Kidney capillary endothelial cell (primary cell): ENCODE measurements around the gene FGFR3.

ENCODE experiments used
- DNase-seq: peaks from one replicate; pipeline ENCODE4 v3.0.0-alpha.2; 2018; ENCODE audit warnings: low spot score

Gene FGFR3

DNA sequence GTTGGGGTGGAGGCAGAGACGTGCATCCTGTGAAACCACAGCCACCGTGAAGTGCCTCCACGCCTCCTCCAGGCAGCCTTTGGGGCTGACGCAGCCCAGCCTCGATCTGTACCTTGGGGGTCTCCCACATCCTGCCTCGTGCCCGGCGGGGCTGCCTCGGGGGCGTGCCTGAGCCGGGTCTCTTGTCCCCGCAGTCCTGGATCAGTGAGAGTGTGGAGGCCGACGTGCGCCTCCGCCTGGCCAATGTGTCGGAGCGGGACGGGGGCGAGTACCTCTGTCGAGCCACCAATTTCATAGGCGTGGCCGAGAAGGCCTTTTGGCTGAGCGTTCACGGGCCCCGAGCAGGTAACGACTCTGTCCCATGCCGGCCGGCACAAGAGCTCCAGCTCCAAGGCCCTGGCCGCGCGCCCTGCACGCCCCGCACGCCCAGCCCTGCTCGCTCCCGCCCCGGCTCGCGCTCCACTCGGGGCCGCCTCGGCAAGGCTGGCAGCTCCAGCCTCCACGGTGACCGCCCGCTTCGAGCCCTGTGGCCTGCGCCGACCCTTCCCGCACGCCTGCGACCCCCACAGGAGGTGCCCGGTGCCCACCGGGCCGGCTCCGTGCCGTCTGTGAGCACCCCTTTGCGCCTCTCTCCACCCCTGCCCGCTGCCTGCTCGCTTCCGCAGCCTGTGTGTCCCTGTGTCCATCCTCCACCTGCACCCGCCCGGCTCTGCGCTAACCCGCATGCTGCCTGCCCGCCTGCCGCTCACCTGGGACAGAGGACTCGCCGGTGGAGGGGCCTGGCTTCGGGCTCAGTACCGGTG, 9.8 kb downstream of the FGFR3 start:
- no peak for DNase-seq

DNA sequence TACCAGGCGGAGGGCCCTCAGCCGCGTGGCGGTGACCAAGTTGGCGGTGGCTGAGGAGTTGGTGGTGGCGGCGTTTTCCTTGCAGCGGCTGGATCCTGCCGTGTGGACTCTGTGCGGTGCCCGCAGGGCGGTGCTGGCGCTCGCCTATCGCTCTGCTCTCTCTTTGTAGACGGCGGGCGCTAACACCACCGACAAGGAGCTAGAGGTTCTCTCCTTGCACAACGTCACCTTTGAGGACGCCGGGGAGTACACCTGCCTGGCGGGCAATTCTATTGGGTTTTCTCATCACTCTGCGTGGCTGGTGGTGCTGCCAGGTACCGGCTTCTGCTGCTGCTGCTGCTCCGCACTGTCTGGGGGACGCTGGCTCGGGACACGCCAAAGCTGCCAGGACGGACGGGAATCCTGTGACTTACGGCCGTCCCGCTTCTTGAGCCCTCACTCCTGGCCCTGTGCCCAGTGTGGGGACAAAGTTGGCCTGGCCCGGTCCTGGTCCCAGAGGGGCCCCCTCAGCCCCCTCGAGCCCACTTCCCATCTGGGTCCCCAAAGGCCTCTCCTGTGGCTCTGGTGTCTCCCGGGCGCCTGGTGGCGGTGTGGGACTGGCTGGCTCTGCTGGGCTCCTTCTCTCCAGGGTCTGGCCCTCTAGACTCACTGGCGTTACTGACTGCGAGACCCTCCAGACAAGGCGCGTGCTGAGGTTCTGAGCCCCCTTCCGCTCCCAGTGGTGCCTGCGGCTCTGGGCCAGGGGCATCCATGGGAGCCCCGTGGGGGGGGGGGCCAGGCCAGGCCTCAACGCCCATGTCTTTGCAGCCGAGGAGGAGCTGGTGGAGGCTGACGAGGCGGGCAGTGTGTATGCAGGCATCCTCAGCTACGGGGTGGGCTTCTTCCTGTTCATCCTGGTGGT, 10.7 kb downstream of the FGFR3 start:
- DNase-seq, result no peak

- no peak for DNase-seq
These were observed 11.8 kb downstream of the FGFR3 start for GRCh38 chr4:1804638-1805492.

GRCh38 chr4:1805493-1806222, 12.6 kb downstream of the FGFR3 start:
- no peak for DNase-seq

DNA sequence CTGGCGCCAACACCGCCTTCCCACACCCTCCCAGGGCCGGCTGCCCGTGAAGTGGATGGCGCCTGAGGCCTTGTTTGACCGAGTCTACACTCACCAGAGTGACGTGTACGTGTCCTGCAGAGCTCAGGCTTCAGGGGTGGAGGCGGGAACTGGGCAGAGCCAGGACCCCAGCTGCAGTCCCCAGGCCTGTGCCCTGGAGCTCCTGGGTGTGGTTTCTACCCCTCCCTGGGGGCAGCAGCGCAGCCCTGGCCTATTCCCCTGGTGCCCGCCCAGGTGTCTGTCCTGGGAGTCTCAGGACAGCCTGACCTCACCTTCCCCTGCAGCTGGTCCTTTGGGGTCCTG, 13.1 kb downstream of the FGFR3 start:
- DNase-seq, result no peak

- DNase-seq, result no peak
These were observed 13.7 kb downstream of the FGFR3 start for GRCh38 chr4:1806596-1807331.

- DNase-seq, result no peak
These were observed 14.3 kb downstream of the FGFR3 start for GRCh38 chr4:1807332-1807777.

- no peak for DNase-seq
These were observed 15.3 kb downstream of the FGFR3 start for GRCh38 chr4:1808396-1808795.

GRCh38 chr4:1808851-1809753, 16.0 kb downstream of the FGFR3 start:
- no peak for DNase-seq

- DNase-seq, result peak; percentile 58
These were observed 16.8 kb downstream of the FGFR3 start for GRCh38 chr4:1809754-1810502.

GRCh38 chr4:1810765-1811164, 17.7 kb downstream of the FGFR3 start:
- no peak for DNase-seq

DNA sequence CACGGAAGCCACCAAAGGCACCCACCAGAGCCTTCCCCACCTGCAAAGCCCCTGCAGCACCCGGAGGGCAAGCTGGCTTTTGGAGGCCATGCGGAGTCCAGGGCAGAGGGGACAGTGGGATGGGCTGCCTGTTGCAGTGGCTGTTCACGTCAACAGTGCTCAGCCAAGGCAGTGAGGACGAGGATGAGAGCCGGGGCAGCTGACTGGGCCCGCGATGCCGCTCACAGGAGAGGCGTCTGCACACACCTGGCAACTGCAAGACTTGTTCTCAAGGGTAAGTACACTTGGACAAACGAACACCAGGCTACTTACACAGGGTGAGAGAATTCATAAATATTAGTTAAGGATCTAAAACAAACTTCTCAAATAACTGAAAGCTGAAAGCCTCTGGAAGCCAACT, 19.6 kb downstream of the FGFR3 start:
- DNase-seq, result no peak

DNA sequence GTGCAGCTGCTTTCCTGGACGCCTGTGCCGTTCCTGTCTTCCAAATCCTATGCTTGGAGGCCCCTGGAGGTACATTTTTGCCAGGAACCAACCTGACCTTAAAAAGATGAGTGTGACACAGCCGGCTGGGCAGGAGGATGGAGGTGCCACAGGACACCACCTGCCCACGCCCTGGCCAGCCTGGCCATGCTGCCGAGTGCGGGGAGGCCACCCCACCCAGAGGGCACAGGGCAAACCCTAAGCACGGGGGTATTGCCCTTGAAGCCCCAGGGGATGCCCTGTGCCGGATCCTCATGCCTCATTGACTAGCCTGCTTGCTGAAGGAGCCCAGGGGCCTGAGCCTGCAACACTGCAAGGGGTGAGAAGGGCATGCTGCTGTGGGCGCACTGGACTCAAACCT, 20.1 kb downstream of the FGFR3 start:
- DNase-seq, result no peak

DNA sequence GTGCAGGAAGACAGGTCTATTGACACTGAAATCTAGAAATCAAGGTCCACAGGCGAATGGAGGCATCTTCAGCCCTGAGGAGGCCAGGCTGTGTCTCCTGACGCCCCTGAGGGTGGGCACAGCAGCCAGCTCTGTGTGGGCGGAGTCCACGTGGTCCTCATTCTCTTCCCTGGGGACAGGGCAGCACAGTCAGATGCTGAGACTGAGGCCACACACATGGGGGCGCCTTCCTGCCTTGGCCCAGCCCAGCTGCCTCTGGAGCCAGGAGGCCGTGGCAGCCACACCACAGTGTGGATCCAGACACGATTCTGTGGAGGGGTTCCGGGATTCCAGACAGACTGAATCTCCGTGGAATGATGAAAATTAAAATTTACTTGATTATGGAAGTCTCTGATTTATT, 20.8 kb downstream of the FGFR3 start:
- no peak for DNase-seq

- DNase-seq, result no peak
These were observed 21.4 kb downstream of the FGFR3 start for GRCh38 chr4:1814453-1814852.

DNA sequence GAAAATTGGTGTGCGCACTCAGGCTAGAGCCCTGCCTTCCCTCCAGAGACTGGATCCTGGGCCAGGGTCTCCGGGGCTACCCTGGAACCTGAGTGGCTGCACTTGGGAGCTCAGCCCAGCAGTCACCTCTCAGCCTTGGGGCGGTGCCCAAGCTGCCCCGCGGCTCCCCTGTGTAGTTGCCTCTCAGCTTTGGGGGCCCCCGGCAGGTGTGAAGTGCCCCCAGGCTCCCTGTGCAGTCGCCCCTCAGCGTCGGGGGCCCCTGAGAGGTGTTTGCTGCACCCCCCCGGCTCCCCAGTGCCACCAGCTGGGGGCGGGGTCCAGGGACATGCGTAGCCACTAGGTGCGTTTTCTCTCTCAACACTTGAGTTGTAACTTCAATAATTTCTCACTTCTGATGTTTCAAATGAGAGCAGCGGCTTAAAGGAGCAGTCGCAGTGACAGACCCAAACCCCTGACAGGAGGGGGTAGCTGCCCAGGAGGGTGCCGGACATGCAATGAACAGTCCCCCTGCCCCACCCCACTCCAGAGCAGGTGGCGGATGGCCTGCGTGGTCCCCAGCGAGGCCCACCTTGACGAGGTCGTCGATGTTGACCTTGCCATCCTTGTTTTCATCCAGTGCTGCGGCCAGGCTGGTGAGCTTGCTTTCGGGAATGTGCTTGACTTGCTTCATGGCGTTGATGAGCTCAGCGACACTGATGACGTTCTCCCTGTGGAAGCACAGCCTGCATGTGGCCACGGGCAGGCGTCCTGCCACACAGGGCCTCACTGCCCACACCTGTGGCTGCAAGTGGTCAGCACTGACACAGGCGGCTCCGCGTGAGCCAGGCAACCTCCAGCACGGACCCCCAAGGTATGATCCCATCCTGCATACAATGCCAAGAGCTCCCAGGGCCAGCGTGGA, 22.3 kb downstream of the FGFR3 start:
- DNase-seq, result no peak

DNA sequence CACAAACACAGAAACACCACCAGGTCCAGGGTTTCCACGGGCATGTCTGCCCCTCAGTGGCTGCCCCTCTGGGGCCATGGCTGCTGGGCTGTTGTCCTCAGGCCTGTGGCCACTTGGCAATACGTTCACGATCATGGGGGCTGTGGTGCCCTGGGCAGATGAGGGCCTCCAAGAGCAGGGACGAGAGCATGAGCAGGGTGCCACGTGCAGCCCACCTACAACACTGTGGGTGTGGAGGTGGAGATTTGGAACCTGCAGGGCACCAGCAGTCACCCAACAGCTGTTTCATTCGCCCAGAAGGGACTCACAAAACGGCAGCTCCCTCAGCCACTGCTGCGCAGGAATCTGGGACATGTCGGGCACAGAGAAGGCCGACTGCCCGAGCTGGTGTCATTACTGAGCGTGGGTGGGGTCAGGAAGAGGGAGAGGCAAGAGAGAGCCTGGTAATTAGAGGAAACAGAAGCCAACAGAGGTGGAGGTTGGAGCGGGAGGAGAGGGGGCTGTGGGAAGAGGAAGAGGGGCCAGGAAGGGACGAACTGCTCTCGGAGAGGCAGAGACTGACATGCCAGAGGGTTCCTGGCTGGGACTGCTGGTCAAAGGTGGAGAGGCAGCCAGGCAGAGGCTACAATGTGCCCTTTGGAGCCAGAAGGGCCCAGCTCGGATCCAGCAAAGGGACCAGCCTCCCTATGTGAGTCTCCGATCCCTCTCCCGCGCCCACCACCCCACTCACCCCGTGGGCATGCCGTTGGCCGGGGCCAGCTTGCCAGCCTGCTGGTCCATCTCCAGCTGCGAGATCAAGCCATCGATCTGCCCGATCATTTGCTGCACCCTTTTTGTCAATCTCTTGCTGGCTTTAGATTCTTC, 23.1 kb downstream of the FGFR3 start:
- no peak for DNase-seq
